SH-SY5Y (cell line): ENCODE results near the gene MAL.

Source experiments
- GATA2 ChIP-seq: IDR thresholded peaks from 2 replicates; pipeline ENCODE4 v1.6.1; 2011; ENCODE audit warnings: mild to moderate bottlenecking, low read depth, low read length
- GATA3 ChIP-seq: IDR thresholded peaks from 2 replicates; pipeline ENCODE4 v1.6.1; 2011; ENCODE audit warnings: low read depth, mild to moderate bottlenecking, low read length, moderate library complexity

DNA sequence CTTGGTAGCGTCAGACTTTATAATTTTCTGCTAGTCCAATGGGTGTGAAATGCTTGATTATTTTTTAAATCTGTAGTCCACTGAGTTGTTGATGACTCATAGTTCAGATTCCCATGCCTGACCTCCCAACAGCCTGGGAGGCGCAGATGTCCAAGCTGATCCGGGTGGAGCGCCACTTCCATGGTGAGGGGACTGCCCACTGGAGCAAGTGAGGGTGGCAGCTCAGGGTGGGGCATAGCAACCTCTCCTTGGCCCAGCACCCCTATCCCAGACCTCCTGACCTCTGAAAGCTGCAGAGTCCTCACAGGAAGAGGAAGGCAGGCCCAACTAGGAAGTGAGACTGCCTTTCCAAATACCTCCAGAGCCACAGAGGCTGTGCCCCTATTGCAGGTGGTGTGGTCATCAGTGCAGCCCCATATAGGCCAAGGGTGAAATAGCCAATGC is 4.4 kb downstream of the MAL start:
- TF ChIP-seq GATA3 (no peak), GATA2 (no peak)
